ENCODE results near the gene HRH1. TPM values are rescaled to one million over a fixed set of nuclear protein-coding genes. Genes with fewer than 3 reads are reported as not detected.

Gene HRH1
- total RNA-seq, 1 experiment from 2014 or later, result 7.0 TPM

GRCh38 chr3:11282250-11283138 is 128.2 kb downstream of the HRH1 start:
- no peaks in the 10 kb centered on the region for H4K20me1 ChIP-seq (ENCODE audit: insufficient read depth)
- no peak overlapping the region for H3K9ac ChIP-seq (ENCODE audit: low read length)
- ATAC-seq (no peak), DNase-seq (ENCODE audit: low read depth, low spot score) (no peak)
- intact Hi-C loops (cut with micrococcal nuclease), result no loop called here
- ChIA-PET CTCF (no interaction called here), POLR2A (no interaction called here), RAD21 (ENCODE audit: low non-redundant PET in 1 of 2, low total read pairs in 2 of 2, uncharacterized antibody in 2 of 2, unreplicated experiment in 2 of 2) (no interaction called here)
- no peak overlapping the region for H3K27ac ChIP-seq (ENCODE audit: low read depth, low read length)
- H2AFZ ChIP-seq (ENCODE audit: low read depth, low read length, poor library complexity, severe bottlenecking), result no peak overlapping the region
- peaks cover 2 to 15% of the 10 kb centered on the region in 2 experiments; a peak in 2 of 4 replicates for H3K4me1 ChIP-seq (ENCODE audit: control insufficient read depth in 1 of 2, insufficient read depth in 2 of 2, low read length in 2 of 2)
- no peaks in the 10 kb centered on the region for H3K9me2 ChIP-seq (ENCODE audit: insufficient read depth)
- no peak overlapping the region for H3K4me3 ChIP-seq (replicated peaks in 1 of 2; ENCODE audit: low read depth in 1 of 2, low read length in 2 of 2)
- peaks cover 34% of the 10 kb centered on the region for H3K79me2 ChIP-seq (ENCODE audit: insufficient read depth, low read length)
- H3K27me3 ChIP-seq (ENCODE audit: insufficient read depth, low read length), result no peaks in the 10 kb centered on the region
- no TSS peak for BruUV-seq (replicated peaks)
- no peak overlapping the region for H3K4me2 ChIP-seq (ENCODE audit: low read length)
- TF ChIP-seq EZH2phosphoT487 (IDR thresholded peaks at IDR 0.05; ENCODE audit: borderline replicate concordance) (no peak), POLR2A (IDR thresholded peaks at IDR 0.05; ENCODE audit: borderline replicate concordance, extremely low read depth, insufficient read depth, insufficient read length) (no peak), FOSL1 (IDR thresholded peaks at IDR 0.05; ENCODE audit: low read depth) (no peak), SIN3A (IDR thresholded peaks at IDR 0.05; ENCODE audit: low read depth) (no peak)
- TF ChIP-seq, protein P1, sequence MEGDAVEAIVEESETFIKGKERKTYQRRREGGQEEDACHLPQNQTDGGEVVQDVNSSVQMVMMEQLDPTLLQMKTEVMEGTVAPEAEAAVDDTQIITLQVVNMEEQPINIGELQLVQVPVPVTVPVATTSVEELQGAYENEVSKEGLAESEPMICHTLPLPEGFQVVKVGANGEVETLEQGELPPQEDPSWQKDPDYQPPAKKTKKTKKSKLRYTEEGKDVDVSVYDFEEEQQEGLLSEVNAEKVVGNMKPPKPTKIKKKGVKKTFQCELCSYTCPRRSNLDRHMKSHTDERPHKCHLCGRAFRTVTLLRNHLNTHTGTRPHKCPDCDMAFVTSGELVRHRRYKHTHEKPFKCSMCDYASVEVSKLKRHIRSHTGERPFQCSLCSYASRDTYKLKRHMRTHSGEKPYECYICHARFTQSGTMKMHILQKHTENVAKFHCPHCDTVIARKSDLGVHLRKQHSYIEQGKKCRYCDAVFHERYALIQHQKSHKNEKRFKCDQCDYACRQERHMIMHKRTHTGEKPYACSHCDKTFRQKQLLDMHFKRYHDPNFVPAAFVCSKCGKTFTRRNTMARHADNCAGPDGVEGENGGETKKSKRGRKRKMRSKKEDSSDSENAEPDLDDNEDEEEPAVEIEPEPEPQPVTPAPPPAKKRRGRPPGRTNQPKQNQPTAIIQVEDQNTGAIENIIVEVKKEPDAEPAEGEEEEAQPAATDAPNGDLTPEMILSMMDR (IDR thresholded peaks at IDR 0.05 in 2 of 3, conservative IDR thresholded peaks at IDR 0.05 in 1 of 3; ENCODE audit: borderline replicate concordance in 1 of 3, insufficient read depth in 1 of 3, low read depth in 2 of 3, low read length in 2 of 3), result no peak
- peaks cover 2 to 4% of the 10 kb centered on the region in 2 experiments; a peak in 1 of 4 replicates for H3K36me3 ChIP-seq (ENCODE audit: control insufficient read depth in 1 of 2, insufficient read depth in 2 of 2, low read length in 2 of 2)
- no peaks in the 10 kb centered on the region for H3K9me3 ChIP-seq (ENCODE audit: control insufficient read depth in 1 of 2, insufficient read depth in 1 of 2, low read depth in 1 of 2, low read length in 2 of 2)

GRCh38 chr3:11283139-11283475 is 128.8 kb downstream of the HRH1 start:
- no peak for DNase-seq (ENCODE audit: low read depth, low spot score)
- Histone ChIP-seq H3K9ac (ENCODE audit: low read length) (no peak overlapping the region), H3K9me3 (ENCODE audit: control insufficient read depth in 1 of 2, insufficient read depth in 1 of 2, low read depth in 1 of 2, low read length in 2 of 2) (no peaks in the 10 kb centered on the region), H3K4me1 (ENCODE audit: control insufficient read depth in 1 of 2, insufficient read depth in 2 of 2, low read length in 2 of 2) (peaks cover 5 to 21% of the 10 kb centered on the region in 2 experiments), H3K4me2 (ENCODE audit: low read length) (no peak overlapping the region), H3K9me2 (ENCODE audit: insufficient read depth) (no peaks in the 10 kb centered on the region), H2AFZ (ENCODE audit: low read depth, low read length, poor library complexity, severe bottlenecking) (no peak overlapping the region), H3K4me3 (replicated peaks in 1 of 2; ENCODE audit: low read depth in 1 of 2, low read length in 2 of 2) (no peak overlapping the region), H3K36me3 (ENCODE audit: control insufficient read depth in 1 of 2, insufficient read depth in 2 of 2, low read length in 2 of 2) (peaks cover 2 to 4% of the 10 kb centered on the region in 2 experiments; a peak in 1 of 4 replicates), H3K79me2 (ENCODE audit: insufficient read depth, low read length) (peaks cover 34% of the 10 kb centered on the region), H4K20me1 (ENCODE audit: insufficient read depth) (no peaks in the 10 kb centered on the region), H3K27ac (ENCODE audit: low read depth, low read length) (no peak overlapping the region), H3K27me3 (ENCODE audit: insufficient read depth, low read length) (no peaks in the 10 kb centered on the region)
- intact Hi-C loops (cut with micrococcal nuclease), result no loop called here
- ChIA-PET RAD21 (ENCODE audit: low non-redundant PET in 1 of 2, low total read pairs in 2 of 2, uncharacterized antibody in 2 of 2, unreplicated experiment in 2 of 2) (no interaction called here), POLR2A (no interaction called here), CTCF (no interaction called here)
- ATAC-seq, result no peak
- no TSS peak for BruUV-seq (replicated peaks)
- TF ChIP-seq SRF (IDR thresholded peaks at IDR 0.05; ENCODE audit: low read depth) (no peak), YY1 (IDR thresholded peaks at IDR 0.05; ENCODE audit: extremely low read depth, insufficient replicate concordance, low read depth, low read length) (no peak), SIN3A (IDR thresholded peaks at IDR 0.05; ENCODE audit: low read depth) (no peak), EZH2 (IDR thresholded peaks at IDR 0.05) (no peak), SP1 (IDR thresholded peaks at IDR 0.05; ENCODE audit: low read depth) (no peak), CBX3 (IDR thresholded peaks at IDR 0.05; ENCODE audit: low read depth) (no peak), JUND (IDR thresholded peaks at IDR 0.05) (no peak), ZNF274 (IDR thresholded peaks at IDR 0.05; ENCODE audit: low read depth, low read length) (no peak), RAD21 (IDR thresholded peaks at IDR 0.05; ENCODE audit: low read depth) (no peak), CEBPB (IDR thresholded peaks at IDR 0.05; ENCODE audit: low read depth) (no peak), FOSL1 (IDR thresholded peaks at IDR 0.05; ENCODE audit: low read depth) (no peak), TCF7L2 (IDR thresholded peaks at IDR 0.05; ENCODE audit: borderline replicate concordance, extremely low read depth, insufficient read depth, insufficient read length) (no peak), ELF1 (IDR thresholded peaks at IDR 0.05; ENCODE audit: borderline replicate concordance, low read depth) (no peak), ZFX (IDR thresholded peaks at IDR 0.05) (no peak)
- TF ChIP-seq, protein P2, sequence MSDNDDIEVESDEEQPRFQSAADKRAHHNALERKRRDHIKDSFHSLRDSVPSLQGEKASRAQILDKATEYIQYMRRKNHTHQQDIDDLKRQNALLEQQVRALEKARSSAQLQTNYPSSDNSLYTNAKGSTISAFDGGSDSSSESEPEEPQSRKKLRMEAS (IDR thresholded peaks at IDR 0.05), result no peak

Measured in HCT116 (cell line).